Activated effector memory CD4-positive, alpha-beta T cell treated with Interleukin-2 at 50 U/mL for 16 hours (primary cell): Measurements from ENCODE around the gene SEC61G.

Source experiments
- DNase-seq: peaks from one replicate; pipeline ENCODE4 v3.0.0-alpha.2; 2020

SEC61G gene

GRCh38 chr7:54757711-54758110 lies 1.3 kb downstream of the SEC61G start:
- DNase-seq, result no peak

GRCh38 chr7:54749200-54749599 lies 9.8 kb downstream of the SEC61G start:
- DNase-seq, result no peak

- no peak for DNase-seq
Measured at GRCh38 chr7:54747234-54747633, 11.8 kb downstream of the SEC61G start.

GRCh38 chr7:54743580-54743979 lies 15.4 kb downstream of the SEC61G start:
- DNase-seq, result no peak

- DNase-seq, result no peak
Measured at GRCh38 chr7:54738737-54739136, 20.3 kb downstream of the SEC61G start.

GRCh38 chr7:54729107-54729506 lies 29.9 kb downstream of the SEC61G start:
- no peak for DNase-seq

GRCh38 chr7:54728411-54728810 lies 30.6 kb downstream of the SEC61G start:
- DNase-seq, result no peak

GRCh38 chr7:54725255-54725654 lies 33.8 kb downstream of the SEC61G start:
- DNase-seq, result no peak

- DNase-seq, result no peak
Measured at GRCh38 chr7:54722502-54722901, 36.5 kb downstream of the SEC61G start.

GRCh38 chr7:54722026-54722425 lies 37.0 kb downstream of the SEC61G start:
- no peak for DNase-seq

GRCh38 chr7:54719974-54720373 lies 39.0 kb downstream of the SEC61G start:
- DNase-seq, result no peak

- DNase-seq, result no peak
Measured at GRCh38 chr7:54719425-54719824, 39.6 kb downstream of the SEC61G start.

- DNase-seq, result no peak
Measured at GRCh38 chr7:54712820-54713219, 46.2 kb downstream of the SEC61G start.

- DNase-seq, result no peak
Measured at GRCh38 chr7:54711900-54712595, 47.0 kb downstream of the SEC61G start.

- no peak for DNase-seq
Measured at GRCh38 chr7:54709283-54709682, 49.7 kb downstream of the SEC61G start.

- no peak for DNase-seq
Measured at GRCh38 chr7:54705436-54705835, 53.6 kb downstream of the SEC61G start.

- no peak for DNase-seq
Measured at GRCh38 chr7:54704851-54705250, 54.2 kb downstream of the SEC61G start.
